WTC11 (cell line): Measurements from ENCODE around the gene CCDC107. TPM values are rescaled to one million over a fixed set of nuclear protein-coding genes. Genes with fewer than 3 reads are reported as not detected.

Experiments used
- ATAC-seq: fragments of 200-7000 bp; cut with Tn5 transposase; 2 replicates; pipeline ENCODE4 v1.10.0; 2021; ENCODE audit warnings: mild to moderate bottlenecking, moderate library complexity
- CTCF ChIA-PET: fragments of 300-600 bp; sonication (Branson Sonifier 250); formaldehyde crosslinking; loops from one replicate; lab custom pipeline; 2021; ENCODE audit warnings: antibody characterized with exemption; lab: Charles Lee
- POLR2A ChIA-PET: fragments of 350-600 bp; sonication (Branson Sonifier 250); formaldehyde crosslinking; loops from one replicate; lab custom pipeline; 2021; ENCODE audit warnings: antibody characterized with exemption; lab: Charles Lee
- DNase-seq: peaks from one replicate; pipeline ENCODE4 v3.0.0; 2021; ENCODE audit warnings: low spot score
- H3K27ac Mint-ChIP-seq: 2 replicates; pipeline ENCODE4 v1.8.0; 2021; ENCODE audit warnings: mixed read lengths
- H3K27me3 Mint-ChIP-seq: 2 replicates; pipeline ENCODE4 v1.8.0; 2021; ENCODE audit warnings: low read depth, mild to moderate bottlenecking, moderate library complexity, mixed read lengths
- H3K36me3 Mint-ChIP-seq: 2 replicates; pipeline ENCODE4 v1.8.0; 2021; ENCODE audit warnings: mixed read lengths
- H3K4me1 Mint-ChIP-seq: 2 replicates; pipeline ENCODE4 v1.8.0; 2022; ENCODE audit warnings: mixed read lengths
- H3K4me3 Mint-ChIP-seq: 2 replicates; pipeline ENCODE4 v1.8.0; 2021; ENCODE audit warnings: mild to moderate bottlenecking, moderate library complexity, mixed read lengths
- H3K9me3 Mint-ChIP-seq: 2 replicates; pipeline ENCODE4 v1.8.0; 2021; ENCODE audit warnings: mixed read lengths
- AR ChIP-seq: fragments of 250-450 bp; sonication (Bioruptor Pico); IDR thresholded peaks from 2 replicates; pipeline ENCODE4 v1.9.0; 2021; ENCODE audit warnings: mild to moderate bottlenecking
- ATF3 ChIP-seq: sonication (generic); formaldehyde crosslinking; conservative IDR thresholded peaks from 2 replicates; pipeline ENCODE4 v1.8.1; 2022; ENCODE audit warnings: mild to moderate bottlenecking, missing genetic modification reagents
- ELF4 ChIP-seq: sonication (generic); formaldehyde crosslinking; IDR thresholded peaks from 2 replicates; pipeline ENCODE4 v1.8.1; 2022; ENCODE audit warnings: low read depth, mild to moderate bottlenecking, moderate library complexity, missing genetic modification reagents
- ETV6 ChIP-seq: sonication (generic); formaldehyde crosslinking; IDR thresholded peaks from 2 replicates; pipeline ENCODE4 v1.8.1; 2022; ENCODE audit warnings: mild to moderate bottlenecking, missing genetic modification reagents
- GRHL2 ChIP-seq: fragments of 250-450 bp; sonication (Bioruptor Pico); IDR thresholded peaks from 2 replicates; pipeline ENCODE4 v1.8.0; 2022; ENCODE audit warnings: mild to moderate bottlenecking, moderate library complexity; ENCODE audit not compliant: insufficient replicate concordance, severe bottlenecking
- GTF2I ChIP-seq: fragments of 250-450 bp; sonication (Bioruptor Pico); conservative IDR thresholded peaks from 2 replicates; pipeline ENCODE4 v1.4.0; 2021; ENCODE audit warnings: mild to moderate bottlenecking
- JUN ChIP-seq: sonication (generic); formaldehyde crosslinking; IDR thresholded peaks from 2 replicates; pipeline ENCODE4 v1.8.0; 2023; ENCODE audit warnings: mild to moderate bottlenecking, missing genetic modification reagents
- NFATC4 ChIP-seq: fragments of 250-450 bp; sonication (Bioruptor Pico); IDR thresholded peaks from 2 replicates; pipeline ENCODE4 v1.9.0; 2021; ENCODE audit warnings: mild to moderate bottlenecking
- NFE2L1 ChIP-seq: sonication (generic); formaldehyde crosslinking; IDR thresholded peaks from 2 replicates; pipeline ENCODE4 v1.8.1; 2023; ENCODE audit warnings: missing genetic modification reagents
- NFYB ChIP-seq: sonication (generic); formaldehyde crosslinking; conservative IDR thresholded peaks from 2 replicates; pipeline ENCODE4 v1.8.0; 2022; ENCODE audit warnings: low read depth, missing genetic modification reagents
- OVOL2 ChIP-seq: fragments of 250-450 bp; sonication (Bioruptor Pico); IDR thresholded peaks from 2 replicates; pipeline ENCODE4 v1.9.0; 2021; ENCODE audit warnings: mild to moderate bottlenecking, borderline replicate concordance
- PREB ChIP-seq: sonication (generic); formaldehyde crosslinking; IDR thresholded peaks from 2 replicates; pipeline ENCODE4 v1.8.1; 2022; ENCODE audit warnings: mild to moderate bottlenecking, missing genetic modification reagents, moderate library complexity, borderline replicate concordance
- SOX15 ChIP-seq: fragments of 250-450 bp; sonication (Bioruptor Pico); IDR thresholded peaks from 2 replicates; pipeline ENCODE4 v1.9.0; 2021; ENCODE audit warnings: mild to moderate bottlenecking
- ZNF138 ChIP-seq: sonication (generic); formaldehyde crosslinking; conservative IDR thresholded peaks from 2 replicates; pipeline ENCODE4 v1.8.1; 2022; ENCODE audit warnings: mild to moderate bottlenecking, moderate library complexity, missing genetic modification reagents
- ZNF532 ChIP-seq: fragments of 250-450 bp; sonication (Bioruptor Pico); IDR thresholded peaks from 2 replicates; pipeline ENCODE4 v1.9.0; 2021; ENCODE audit warnings: mild to moderate bottlenecking, borderline replicate concordance
- total RNA-seq: library from RNA; stranded (reverse); gene quantifications from 3 replicates; pipeline ENCODE4 v1.2.3, GENCODE V29; 2021
- TF ChIP-seq, protein P1 (sequence below): sonication (generic); formaldehyde crosslinking; IDR thresholded peaks from 2 replicates; pipeline ENCODE4 v1.8.1; 2022; ENCODE audit warnings: mild to moderate bottlenecking, moderate library complexity, missing genetic modification reagents
- TF ChIP-seq, protein P2 (sequence below): sonication (generic); formaldehyde crosslinking; IDR thresholded peaks from 2 replicates; pipeline ENCODE4 v1.8.0; 2023; ENCODE audit warnings: mild to moderate bottlenecking, missing genetic modification reagents
- TF ChIP-seq, protein P3 (sequence below): sonication (generic); formaldehyde crosslinking; IDR thresholded peaks from 2 replicates; pipeline ENCODE4 v1.8.0; 2022; ENCODE audit warnings: mild to moderate bottlenecking, missing genetic modification reagents

CCDC107 gene
- total RNA-seq, 1 experiment from 2014 or later, result 10.8 TPM

- CTCF ChIA-PET, result interaction anchor here (0.6 to 1.4 kb wide), 3 partner anchors 14 to 489 kb away, joined by 3 to 5 read pairs (median 3); partner anchors contain the start of genes CREB3 and TLN1
- no peak for TF ChIP-seq JUN (CRISPR knock-in tag)
- TF ChIP-seq, protein P1, sequence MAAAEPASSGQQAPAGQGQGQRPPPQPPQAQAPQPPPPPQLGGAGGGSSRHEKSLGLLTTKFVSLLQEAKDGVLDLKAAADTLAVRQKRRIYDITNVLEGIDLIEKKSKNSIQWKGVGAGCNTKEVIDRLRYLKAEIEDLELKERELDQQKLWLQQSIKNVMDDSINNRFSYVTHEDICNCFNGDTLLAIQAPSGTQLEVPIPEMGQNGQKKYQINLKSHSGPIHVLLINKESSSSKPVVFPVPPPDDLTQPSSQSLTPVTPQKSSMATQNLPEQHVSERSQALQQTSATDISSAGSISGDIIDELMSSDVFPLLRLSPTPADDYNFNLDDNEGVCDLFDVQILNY (CRISPR knock-in tag), result no peak
- TF ChIP-seq ATF3, result no peak
- TF ChIP-seq AR (CRISPR knock-in tag), result no peak
- no peak for TF ChIP-seq SOX15
- TF ChIP-seq PREB (CRISPR knock-in tag), result no peak
- TF ChIP-seq NFATC4 (CRISPR knock-in tag), result no peak
- no peak for TF ChIP-seq OVOL2 (CRISPR knock-in tag)
- TF ChIP-seq, all 79 proteins: peak for 0
- no peaks in the 10 kb centered on the region for H3K9me3 Mint-ChIP-seq
- ATAC-seq, result no peak
- H3K36me3 Mint-ChIP-seq, result peaks cover 41% of the 10 kb centered on the region
- peaks cover 15% of the 10 kb centered on the region for H3K4me1 Mint-ChIP-seq
- H3K27ac Mint-ChIP-seq, result peak overlapping the region; percentile 20; the same call in 1 of the 2 replicates
- no peak overlapping the region for H3K4me3 Mint-ChIP-seq
- no peaks in the 10 kb centered on the region for H3K27me3 Mint-ChIP-seq
- DNase-seq, result no peak
- POLR2A ChIA-PET, result interaction anchor here (1.0 kb wide), 1 partner anchor 9 kb away, joined by 3 read pairs; no protein-coding TSS in a partner anchor
Measured at GRCh38 chr9:35682520-35683315, 24.6 kb downstream of the CCDC107 start.

DNA sequence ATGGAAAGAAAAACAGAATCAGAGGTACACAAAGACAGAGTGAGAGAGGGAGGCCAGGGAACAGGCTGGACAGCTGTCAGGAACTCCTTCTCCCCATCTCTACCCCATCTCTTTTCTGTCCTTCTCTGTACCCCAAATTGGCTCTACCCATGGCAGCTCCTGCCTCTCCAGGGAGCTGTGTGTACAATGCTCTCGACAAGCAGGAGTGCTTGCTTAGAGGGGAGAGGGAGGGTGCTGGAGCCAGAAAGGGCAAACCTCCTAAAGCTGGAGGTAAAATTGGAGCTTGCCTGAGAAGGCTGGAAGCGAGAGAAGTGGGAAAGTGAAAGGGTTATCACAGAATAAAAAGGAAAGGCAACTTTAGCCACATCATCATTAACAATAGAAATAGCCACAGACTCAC is 25.2 kb downstream of the CCDC107 start:
- no peak overlapping the region for H3K4me3 Mint-ChIP-seq
- ChIA-PET CTCF (interaction anchor here (1.3 to 1.4 kb wide), 2 partner anchors 13 to 49 kb away, joined by 3 to 5 read pairs; partner anchors contain the start of genes CREB3 and TLN1), POLR2A (interaction anchor here (1.0 to 1.2 kb wide), 2 partner anchors 8 to 18 kb away, joined by 3 read pairs; partner anchors contain the start of gene ARHGEF39)
- peaks cover 19% of the 10 kb centered on the region for H3K4me1 Mint-ChIP-seq
- peak overlapping the region; percentile 20; the same call in 1 of the 2 replicates for H3K27ac Mint-ChIP-seq
- H3K36me3 Mint-ChIP-seq, result peaks cover 41% of the 10 kb centered on the region
- no peak for ATAC-seq
- H3K9me3 Mint-ChIP-seq, result no peaks in the 10 kb centered on the region
- DNase-seq, result no peak
- no peaks in the 10 kb centered on the region for H3K27me3 Mint-ChIP-seq
- TF ChIP-seq ZNF532 (CRISPR knock-in tag) (no peak), ZNF138 (CRISPR knock-in tag) (no peak), GRHL2 (CRISPR knock-in tag) (no peak), NFYB (CRISPR knock-in tag) (no peak), GTF2I (CRISPR knock-in tag) (no peak), SOX15 (no peak), PREB (CRISPR knock-in tag) (no peak), NFE2L1 (no peak), ELF4 (CRISPR knock-in tag) (no peak), ETV6 (CRISPR knock-in tag) (no peak)
- TF ChIP-seq, protein P2, sequence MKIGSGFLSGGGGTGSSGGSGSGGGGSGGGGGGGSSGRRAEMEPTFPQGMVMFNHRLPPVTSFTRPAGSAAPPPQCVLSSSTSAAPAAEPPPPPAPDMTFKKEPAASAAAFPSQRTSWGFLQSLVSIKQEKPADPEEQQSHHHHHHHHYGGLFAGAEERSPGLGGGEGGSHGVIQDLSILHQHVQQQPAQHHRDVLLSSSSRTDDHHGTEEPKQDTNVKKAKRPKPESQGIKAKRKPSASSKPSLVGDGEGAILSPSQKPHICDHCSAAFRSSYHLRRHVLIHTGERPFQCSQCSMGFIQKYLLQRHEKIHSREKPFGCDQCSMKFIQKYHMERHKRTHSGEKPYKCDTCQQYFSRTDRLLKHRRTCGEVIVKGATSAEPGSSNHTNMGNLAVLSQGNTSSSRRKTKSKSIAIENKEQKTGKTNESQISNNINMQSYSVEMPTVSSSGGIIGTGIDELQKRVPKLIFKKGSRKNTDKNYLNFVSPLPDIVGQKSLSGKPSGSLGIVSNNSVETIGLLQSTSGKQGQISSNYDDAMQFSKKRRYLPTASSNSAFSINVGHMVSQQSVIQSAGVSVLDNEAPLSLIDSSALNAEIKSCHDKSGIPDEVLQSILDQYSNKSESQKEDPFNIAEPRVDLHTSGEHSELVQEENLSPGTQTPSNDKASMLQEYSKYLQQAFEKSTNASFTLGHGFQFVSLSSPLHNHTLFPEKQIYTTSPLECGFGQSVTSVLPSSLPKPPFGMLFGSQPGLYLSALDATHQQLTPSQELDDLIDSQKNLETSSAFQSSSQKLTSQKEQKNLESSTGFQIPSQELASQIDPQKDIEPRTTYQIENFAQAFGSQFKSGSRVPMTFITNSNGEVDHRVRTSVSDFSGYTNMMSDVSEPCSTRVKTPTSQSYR, result no peak
- TF ChIP-seq, protein P3, sequence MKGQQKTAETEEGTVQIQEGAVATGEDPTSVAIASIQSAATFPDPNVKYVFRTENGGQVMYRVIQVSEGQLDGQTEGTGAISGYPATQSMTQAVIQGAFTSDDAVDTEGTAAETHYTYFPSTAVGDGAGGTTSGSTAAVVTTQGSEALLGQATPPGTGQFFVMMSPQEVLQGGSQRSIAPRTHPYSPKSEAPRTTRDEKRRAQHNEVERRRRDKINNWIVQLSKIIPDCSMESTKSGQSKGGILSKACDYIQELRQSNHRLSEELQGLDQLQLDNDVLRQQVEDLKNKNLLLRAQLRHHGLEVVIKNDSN (CRISPR knock-in tag), result no peak
